ENCODE data around the gene EFCAB11. TPM values are rescaled to one million over a fixed set of nuclear protein-coding genes. Genes with fewer than 3 reads are reported as not detected.

EFCAB11 gene
- total RNA-seq, 1 experiment from 2014 or later: 18.1 TPM

- ATAC-seq (no peak), DNase-seq (ENCODE audit: low read depth, low spot score) (no peak)
- ChIA-PET CTCF (no interaction called here), RAD21 (ENCODE audit: low non-redundant PET in 1 of 2, low total read pairs in 2 of 2, uncharacterized antibody in 2 of 2, unreplicated experiment in 2 of 2) (no interaction called here), POLR2A (no interaction called here)
- H3K4me1 ChIP-seq (ENCODE audit: control insufficient read depth in 1 of 2, insufficient read depth in 2 of 2, low read length in 2 of 2): no peaks in the 10 kb centered on the region
- TF ChIP-seq, protein P1, sequence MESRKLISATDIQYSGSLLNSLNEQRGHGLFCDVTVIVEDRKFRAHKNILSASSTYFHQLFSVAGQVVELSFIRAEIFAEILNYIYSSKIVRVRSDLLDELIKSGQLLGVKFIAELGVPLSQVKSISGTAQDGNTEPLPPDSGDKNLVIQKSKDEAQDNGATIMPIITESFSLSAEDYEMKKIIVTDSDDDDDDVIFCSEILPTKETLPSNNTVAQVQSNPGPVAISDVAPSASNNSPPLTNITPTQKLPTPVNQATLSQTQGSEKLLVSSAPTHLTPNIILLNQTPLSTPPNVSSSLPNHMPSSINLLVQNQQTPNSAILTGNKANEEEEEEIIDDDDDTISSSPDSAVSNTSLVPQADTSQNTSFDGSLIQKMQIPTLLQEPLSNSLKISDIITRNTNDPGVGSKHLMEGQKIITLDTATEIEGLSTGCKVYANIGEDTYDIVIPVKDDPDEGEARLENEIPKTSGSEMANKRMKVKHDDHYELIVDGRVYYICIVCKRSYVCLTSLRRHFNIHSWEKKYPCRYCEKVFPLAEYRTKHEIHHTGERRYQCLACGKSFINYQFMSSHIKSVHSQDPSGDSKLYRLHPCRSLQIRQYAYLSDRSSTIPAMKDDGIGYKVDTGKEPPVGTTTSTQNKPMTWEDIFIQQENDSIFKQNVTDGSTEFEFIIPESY (IDR thresholded peaks at IDR 0.05; ENCODE audit: extremely low read depth, insufficient replicate concordance, low read length): no peak
- no peak for TF ChIP-seq EGR1 (IDR thresholded peaks at IDR 0.05; ENCODE audit: low read depth)
- TF ChIP-seq ZFX (IDR thresholded peaks at IDR 0.05): no peak
- no peak for TF ChIP-seq ATF3 (IDR thresholded peaks at IDR 0.05)
- no peak for TF ChIP-seq JUND (IDR thresholded peaks at IDR 0.05)
- no peak for TF ChIP-seq SIN3A (IDR thresholded peaks at IDR 0.05; ENCODE audit: low read depth)
- TF ChIP-seq EZH2phosphoT487 (IDR thresholded peaks at IDR 0.05; ENCODE audit: borderline replicate concordance): no peak
- no peak for TF ChIP-seq RAD21 (IDR thresholded peaks at IDR 0.05; ENCODE audit: low read depth)
- TF ChIP-seq ZNF274 (IDR thresholded peaks at IDR 0.05; ENCODE audit: low read depth, low read length): no peak
- TF ChIP-seq SRF (IDR thresholded peaks at IDR 0.05; ENCODE audit: low read depth): no peak
- no peak for TF ChIP-seq SP1 (IDR thresholded peaks at IDR 0.05; ENCODE audit: low read depth)
- no peak for TF ChIP-seq POLR2A (IDR thresholded peaks at IDR 0.05; ENCODE audit: borderline replicate concordance, extremely low read depth, insufficient read depth, insufficient read length)
- no peak for TF ChIP-seq FOSL1 (IDR thresholded peaks at IDR 0.05; ENCODE audit: low read depth)
- peaks cover 6 to 22% of the 10 kb centered on the region in 2 experiments; a peak in 3 of 4 replicates for H3K36me3 ChIP-seq (ENCODE audit: control insufficient read depth in 1 of 2, insufficient read depth in 2 of 2, low read length in 2 of 2)
- H2AFZ ChIP-seq (ENCODE audit: low read depth, low read length, poor library complexity, severe bottlenecking): no peak overlapping the region
- intact Hi-C loops (cut with micrococcal nuclease): no loop called here
- H3K9me3 ChIP-seq (ENCODE audit: control insufficient read depth in 1 of 2, insufficient read depth in 1 of 2, low read depth in 1 of 2, low read length in 2 of 2): no peaks in the 10 kb centered on the region
- BruUV-seq (replicated peaks): no TSS peak
- no peak overlapping the region for H3K9ac ChIP-seq (ENCODE audit: low read length)
- no peak overlapping the region for H3K4me3 ChIP-seq (replicated peaks in 1 of 2; ENCODE audit: low read depth in 1 of 2, low read length in 2 of 2)
- no peaks in the 10 kb centered on the region for H3K27me3 ChIP-seq (ENCODE audit: insufficient read depth, low read length)
- no peak overlapping the region for H3K27ac ChIP-seq (ENCODE audit: low read depth, low read length)
- H3K4me2 ChIP-seq (ENCODE audit: low read length): no peak overlapping the region
- no peaks in the 10 kb centered on the region for H3K9me2 ChIP-seq (ENCODE audit: insufficient read depth)
- H3K79me2 ChIP-seq (ENCODE audit: insufficient read depth, low read length): no peaks in the 10 kb centered on the region
- no peaks in the 10 kb centered on the region for H4K20me1 ChIP-seq (ENCODE audit: insufficient read depth)
Measured at GRCh38 chr14:89983375-89983774, 28.8 kb upstream of the EFCAB11 start.
